DMS114 treated with DMSO at 0.1 percent for 48 hours (cell line): ENCODE data around the gene PIK3C3.

Experiments
- DNase-seq: peaks from one replicate; lab custom pipeline; 2025; ENCODE audit not compliant: unreplicated experiment; lab: John Stamatoyannopoulos, UW

Gene PIK3C3

DNA sequence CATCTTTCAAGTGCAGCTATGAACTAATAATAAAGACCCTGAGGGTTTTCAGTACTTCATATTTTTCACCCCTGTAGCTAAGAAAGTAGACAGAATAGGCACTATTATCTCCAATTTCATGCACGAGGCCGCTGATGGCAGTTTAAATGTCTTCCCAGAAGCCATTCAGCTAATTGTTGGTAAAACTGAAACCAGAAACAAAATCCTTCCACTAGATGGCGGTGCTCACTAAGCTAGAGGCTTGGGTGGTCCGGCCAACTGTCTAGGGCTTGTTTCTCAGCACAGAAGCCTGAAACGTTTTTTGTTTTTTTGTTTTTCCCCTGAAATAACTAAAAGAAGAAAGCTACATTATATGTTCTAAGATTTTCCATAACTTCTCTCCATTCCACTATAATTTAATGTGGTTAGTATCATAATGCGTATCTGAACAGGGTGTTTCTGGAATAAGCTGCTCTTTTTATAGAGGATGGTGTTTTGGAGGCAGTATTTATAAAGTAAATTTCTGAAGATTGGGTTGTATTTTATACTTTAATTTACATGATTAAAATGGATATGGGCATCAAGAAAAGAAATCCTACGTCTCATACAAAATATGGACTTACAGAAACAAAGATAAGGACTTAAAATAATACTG lies 159.4 kb downstream of the PIK3C3 start:
- DNase-seq = peak; percentile 79

DNA sequence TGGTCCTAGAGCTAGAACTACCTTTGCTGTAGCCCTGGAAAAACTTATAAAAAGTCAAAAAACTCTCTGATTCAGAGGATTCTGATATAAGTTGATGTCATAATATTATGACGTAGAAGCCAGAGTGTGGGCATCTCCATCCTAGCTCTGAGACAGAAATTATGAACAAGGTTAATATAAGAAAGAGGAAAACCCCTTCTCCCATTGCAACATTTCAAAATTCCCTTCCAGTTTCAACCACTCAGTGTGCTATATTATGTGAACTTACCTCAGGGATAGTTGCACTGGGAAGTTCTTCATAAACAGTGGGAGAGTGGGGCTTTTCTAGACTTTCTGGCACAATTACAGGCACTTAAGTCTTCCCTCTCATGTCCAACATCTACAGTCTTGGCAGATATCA lies 171.6 kb downstream of the PIK3C3 start:
- DNase-seq = no peak

- DNase-seq = no peak
These were observed 176.3 kb downstream of the PIK3C3 start for GRCh38 chr18:42131066-42131929.

DNA sequence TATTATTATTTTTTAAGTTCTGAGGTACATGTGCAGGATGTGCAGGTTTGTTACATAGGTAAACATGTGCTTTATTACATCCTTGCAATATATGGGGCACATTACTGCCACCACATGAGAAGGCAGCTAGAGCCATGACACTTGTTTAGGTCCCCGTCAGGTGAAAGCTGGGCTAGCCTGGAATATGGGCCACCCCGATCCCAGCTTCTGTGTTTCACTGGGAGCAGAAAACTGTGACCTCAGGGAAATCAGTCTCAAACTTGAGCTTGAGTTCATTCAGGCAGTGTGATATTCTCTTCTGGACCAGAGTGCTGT lies 176.9 kb downstream of the PIK3C3 start:
- DNase-seq = no peak
